A204.1 (cell line): ENCODE measurements around the gene ZNF362.
A peak's percentile ranks its signal among the peaks of the same experiment; 100 is the strongest.
"Not testable (repeated sequence)": the region's sequence is repeated elsewhere in the genome, so short reads cannot be mapped to it uniquely, and the experiment has no call there.

Experiments
- FAIRE-seq: peaks from 2 replicates; lab custom pipeline; 2012; peaks lifted over from hg19 to GRCh38; lab: Jason Lieb, UNC

The ZNF362 gene

DNA sequence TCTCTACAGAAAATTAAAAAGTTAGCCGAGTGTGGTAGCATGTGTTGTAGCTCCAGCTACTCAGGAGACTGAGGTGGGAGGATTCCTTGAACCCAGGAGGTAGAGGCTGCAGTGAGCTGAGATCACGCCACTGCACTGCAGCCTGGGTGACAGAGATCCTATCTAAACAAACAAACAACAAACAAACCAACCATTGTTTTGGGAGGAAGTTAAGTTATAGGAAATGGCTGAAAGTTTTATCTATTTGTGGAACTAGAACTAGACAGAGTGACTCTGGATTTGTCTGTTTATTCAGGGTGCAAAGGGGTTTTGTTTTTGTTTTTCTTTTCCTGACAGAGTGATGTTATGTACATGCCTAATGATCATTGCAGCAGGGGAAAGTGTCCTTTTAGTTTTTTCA is 31.0 kb downstream of the ZNF362 start:
- FAIRE-seq = no peak

DNA sequence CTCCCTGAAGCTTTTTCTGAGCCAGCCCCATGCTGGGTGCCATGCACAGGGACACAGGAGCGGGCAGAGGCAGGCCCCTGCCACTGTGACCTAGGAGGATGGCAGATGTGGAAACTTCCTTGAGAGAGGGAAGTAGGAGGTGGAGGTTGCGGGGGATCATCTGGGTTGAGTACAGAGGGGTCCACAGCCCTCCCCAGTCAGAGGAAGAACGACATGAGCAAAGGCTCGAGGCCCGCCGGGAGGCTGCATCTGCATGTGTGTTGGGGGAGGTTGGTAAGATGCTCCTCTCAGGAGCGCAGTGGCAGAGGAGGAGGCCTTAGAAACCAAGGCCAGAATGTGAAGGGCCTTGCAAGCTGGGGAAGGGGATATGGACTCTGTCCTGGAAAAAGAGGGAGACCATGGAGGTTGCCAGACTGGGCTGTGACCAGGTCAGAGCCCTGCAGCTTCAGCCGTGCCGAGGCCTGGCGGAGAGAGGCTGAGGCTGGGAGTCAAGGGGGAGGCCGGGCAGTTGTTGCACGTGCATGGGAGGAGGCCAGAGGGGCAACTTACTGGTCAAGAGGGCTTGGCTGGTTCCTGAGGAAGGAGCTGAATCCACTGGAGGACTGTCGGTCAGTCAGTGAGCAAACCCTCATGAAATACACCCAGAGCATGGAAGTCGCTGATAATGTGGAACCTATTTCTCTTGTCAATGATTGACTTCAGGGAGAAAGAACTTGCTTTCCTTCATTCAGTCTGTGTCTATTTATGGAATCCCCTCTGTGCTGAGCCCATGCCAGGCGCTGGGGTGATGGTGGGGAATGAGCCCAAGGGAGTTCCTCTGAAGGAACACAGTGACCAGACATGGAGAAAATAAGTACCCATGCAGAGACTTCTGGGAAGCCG is 32.9 kb downstream of the ZNF362 start:
- FAIRE-seq = no peak

DNA sequence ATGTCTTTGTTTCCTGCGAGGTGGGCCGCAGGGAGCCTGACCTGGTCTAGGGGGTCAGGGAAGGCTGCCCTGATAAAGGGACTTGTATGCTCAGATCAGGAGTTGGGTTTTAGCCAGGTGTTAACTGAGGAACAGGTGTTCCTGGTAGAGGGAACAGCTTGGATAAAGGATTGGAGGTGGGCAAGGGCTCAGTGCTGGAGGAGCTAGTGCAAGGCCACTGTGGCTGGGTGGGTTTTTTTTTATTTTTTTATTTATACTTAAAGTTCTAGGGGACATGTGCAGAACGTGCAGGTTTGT is 33.5 kb downstream of the ZNF362 start:
- FAIRE-seq = no peak

DNA sequence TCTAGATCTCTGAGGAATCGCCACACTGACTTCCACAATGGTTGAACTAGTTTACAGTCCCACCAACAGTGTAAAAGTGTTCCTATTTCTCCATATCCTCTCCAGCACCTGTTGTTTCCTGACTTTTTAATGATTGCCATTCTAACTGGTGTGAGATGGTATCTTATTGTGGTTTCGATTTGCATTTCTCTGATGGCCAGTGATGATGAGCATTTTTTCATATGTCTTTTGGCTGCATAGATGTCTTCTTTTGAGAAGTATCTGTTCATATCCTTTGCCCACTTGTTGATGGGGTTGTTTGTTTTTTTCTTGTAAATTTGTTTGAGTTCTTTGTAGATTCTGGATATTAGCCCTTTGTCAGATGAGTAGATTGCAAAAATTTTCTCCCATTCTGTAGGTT is 34.3 kb downstream of the ZNF362 start:
- FAIRE-seq = not testable (repeated sequence)

DNA sequence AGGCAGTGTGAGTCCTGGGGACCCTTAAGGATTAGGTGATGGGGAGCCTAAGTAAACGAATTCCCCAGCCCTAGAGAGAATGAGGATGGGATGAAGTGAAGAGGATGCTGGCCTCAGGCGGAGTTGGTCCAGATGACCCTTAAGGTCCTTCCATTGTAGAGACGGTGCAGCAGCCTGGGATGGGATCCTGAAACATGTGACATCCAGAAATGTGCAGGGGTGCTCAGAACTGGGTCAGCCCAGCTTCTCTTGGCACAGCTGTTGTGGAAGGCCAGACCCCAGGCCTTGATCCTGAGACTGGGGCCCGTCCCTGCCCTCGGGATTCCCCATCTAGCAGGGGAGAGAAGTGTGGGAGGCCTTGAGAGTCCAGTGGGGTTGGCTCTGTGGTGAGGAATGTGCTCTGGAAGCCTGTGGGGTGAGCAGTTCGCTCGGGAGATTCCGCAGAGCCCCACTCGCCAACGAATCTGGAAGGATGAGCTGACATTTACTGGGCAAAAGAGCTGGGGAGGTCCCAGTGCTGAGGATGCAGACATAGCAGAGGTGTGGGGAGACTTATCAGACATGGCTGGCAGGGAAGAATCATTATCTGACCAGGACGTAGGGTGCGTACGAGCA is 36.5 kb downstream of the ZNF362 start:
- FAIRE-seq = no peak

DNA sequence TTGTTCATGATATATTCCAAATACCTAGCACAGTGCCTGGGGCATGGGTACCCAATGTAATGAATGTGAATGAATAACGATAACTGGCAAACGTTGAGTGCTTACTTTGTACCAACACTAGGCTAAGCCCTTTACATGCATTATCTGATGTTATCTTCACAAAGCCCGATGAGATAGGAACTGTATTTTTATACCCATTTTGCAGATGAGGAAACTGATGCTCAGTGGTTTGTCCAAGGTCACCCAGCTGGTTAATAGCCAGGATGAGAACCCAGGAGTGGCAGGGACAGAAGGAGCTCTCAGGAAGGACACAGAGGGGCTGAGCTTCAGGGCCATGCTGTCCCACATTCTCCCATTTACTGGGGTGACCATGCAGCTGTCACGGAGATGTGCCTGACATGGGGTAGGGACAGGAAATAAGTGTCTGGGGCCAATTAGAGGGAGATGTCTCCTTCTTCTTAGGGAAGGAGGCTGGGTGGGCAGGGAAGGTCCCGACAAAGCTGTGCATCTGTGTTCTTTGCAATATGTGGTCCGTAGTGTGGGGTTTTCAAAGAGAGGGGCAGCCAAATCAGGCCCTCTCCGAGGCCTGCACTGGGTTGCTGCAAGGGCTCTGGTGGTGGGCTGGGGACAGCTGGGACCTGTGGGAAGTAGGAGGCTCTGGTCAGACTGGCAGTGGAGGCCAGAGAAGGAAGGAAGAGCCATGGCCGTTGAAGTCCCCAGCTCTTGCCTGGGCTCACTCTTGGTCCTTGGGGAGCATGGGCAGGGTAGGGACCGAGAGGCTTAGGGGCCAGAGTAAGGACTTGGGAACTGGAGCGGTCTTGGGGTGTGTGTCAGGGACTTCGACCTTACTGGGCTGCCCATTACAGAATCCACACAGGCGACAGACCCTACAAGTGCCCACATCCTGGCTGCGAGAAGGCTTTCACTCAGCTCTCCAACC is 38.0 kb downstream of the ZNF362 start:
- no peak for FAIRE-seq

DNA sequence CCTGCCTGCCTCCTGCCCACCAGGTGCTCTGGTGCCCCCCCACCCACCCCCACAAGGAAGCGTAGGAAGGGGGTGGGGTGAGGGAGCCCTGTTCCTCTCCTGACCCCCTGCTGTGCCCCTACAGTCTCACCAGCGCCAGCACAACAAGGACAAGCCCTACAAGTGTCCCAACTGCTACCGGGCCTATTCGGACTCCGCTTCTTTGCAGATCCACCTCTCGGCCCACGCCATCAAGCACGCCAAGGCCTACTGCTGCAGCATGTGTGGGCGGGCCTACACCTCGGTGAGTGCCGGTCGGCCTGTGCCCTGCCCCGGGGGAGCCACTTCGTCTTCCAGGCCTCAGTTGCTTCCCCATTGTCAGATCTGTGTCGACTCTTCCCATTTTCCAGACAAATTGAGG is 38.7 kb downstream of the ZNF362 start:
- no peak for FAIRE-seq

DNA sequence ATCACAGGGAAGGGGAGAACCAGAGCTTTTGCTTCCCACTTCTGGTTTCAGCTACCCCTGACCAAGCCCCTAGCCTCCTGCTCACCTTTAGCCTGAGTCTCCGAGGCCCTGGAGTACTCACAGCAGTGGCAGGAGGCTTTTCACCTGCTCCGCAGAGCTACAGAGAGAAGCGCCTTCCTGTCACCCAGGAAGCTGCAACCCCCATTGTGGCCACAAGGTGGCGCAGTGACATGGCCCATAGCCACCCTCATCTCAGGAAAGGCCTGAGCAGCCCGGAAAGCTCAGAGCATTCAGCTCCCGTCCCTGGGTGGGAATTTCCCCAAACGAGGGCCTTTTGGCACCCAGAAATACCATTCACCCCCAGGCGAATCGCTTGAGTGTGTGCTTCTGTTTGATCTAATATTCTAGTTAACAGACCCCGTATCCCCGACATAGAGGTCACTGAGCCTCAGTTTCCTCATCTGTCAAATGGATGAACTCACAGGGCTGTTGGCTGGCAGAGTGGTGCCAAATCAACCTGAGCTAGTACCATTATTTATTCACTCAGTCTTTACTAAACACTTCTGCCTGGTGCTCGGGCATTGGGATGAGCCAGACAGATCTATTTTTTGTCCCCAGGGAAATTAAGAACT is 39.3 kb downstream of the ZNF362 start:
- peak; percentile 46 for FAIRE-seq

DNA sequence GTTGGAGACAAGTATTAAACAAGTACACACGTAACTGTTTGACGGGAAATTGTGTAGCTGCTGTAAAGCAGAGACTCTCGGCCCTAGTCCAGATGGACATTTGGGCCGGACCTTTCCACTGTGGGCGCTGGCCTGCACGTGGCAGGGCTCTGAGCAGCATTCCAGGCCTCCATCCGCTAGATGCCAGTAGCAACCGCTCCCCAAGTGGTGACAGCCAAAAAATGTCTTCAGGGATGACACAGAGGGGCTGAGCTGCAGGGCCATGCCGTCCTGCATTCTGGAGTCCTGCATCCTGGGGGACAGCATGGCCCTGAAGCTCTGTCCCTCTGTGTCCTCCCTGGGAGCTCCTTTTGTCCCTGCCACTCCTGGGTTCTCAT is 39.8 kb downstream of the ZNF362 start:
- FAIRE-seq = no peak

DNA sequence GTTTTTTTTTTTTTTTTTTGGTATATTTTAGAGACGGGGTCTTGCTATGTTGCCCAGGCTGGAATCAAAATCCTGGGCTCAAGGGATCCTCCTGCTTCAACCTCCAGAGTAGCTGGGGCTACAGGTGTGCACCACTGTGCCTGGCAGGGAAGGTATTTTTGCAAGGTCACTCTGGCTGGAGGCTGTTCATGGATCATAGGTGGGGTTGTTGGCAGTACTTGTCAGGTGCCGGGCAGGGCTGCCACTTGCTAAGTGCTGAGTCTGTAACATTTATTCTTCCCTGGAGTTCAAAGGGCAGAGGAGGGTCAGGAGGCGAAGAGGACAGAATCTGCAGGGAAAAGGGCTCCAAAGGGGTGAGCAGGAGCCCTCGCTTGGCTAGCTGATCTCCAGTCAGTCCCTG is 40.5 kb downstream of the ZNF362 start:
- FAIRE-seq = no peak

DNA sequence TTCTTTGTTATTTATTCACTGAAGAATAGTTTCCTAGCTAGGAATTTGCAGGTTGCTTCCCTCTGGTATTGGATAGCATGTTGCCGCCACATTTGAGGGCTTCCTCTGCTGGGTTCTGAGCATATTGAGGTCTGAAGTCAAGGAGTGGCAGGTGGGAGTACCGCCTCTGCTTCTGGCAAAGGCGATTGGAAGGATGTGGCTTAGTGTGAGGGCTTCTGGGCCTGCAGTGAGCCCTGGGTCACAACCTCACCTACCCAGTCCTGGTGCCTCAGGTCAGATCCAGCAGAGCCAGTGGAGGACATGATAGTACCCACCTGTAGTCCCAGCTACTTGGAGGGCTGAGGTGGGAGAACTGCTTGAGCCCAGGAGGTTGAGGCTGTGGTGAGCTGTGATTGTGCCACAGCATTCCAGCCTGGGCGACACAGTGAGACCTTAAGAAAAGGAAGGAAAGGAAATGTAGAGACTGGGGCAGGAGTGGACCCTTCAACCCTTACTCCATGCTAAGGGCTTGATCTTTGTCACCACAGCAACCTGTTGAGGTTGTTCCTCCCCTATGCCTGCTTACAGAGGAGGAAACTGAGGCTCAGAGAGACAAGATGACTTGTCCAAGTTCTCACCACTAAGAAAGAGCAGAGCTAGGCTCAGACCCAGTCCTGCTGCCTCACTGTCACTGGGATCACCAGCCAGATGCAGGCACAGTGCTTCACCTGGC is 41.8 kb downstream of the ZNF362 start:
- no peak for FAIRE-seq

DNA sequence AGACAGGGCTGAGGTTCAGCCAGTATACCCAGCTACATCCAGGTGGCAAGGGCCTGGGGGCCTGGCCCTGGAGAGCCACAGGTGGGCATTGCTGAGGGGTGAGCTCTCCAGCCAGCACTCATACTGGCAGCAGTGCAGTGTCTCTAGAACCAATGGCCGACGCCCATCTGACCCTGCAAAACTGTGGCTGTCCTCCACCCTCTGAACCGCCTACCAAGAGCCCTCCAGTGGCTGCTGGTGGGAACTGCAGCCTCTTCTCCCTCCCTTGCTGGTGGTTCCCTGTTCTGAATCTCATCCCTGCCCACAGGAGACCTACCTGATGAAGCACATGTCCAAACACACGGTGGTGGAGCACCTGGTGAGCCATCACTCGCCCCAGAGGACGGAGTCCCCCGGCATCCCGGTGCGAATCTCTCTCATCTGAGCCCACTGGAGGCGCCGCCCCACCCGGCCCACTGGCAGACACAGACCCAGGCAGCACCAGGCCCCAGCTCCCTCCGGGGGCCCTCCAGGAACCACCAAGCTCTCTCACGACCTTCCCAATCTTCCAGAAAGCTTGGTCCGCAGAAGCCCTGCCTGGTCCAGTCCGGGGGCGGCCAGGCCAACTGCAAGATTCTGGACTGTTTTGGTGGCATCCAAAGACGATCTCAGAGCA is 42.5 kb downstream of the ZNF362 start:
- no peak for FAIRE-seq

DNA sequence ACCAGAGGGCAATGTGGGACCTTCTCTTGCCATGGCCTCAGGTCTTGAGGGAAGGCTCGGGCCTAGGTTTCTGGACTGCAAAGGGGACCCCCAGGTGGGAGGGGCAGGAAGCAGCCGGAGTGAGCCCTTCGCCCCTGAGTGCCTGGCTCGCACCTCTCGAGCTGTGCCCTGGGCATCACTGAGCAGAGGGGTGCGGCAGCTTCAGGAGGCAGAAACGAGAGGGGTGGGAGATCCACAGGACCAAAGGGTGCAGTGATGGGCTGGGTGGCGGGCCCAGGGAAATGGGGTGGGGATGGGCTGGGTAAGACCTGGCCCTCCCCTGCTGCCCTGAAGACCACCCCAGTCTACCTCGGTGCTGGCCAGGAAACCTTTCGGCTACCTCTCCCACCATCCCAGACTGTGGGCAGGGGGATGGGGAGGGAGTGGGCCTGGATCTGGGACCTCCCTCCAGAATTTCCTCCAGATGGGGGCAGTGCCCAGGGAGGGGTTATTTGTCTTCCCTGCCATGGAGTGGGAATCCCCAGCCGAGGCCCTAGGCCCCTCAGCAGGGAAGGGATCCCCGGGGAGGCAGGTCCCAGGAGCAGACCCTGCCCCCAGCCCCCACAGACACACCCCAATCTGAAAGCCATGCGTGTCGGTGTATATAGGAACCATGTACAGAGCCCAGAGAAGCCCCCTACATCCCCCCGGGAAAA is 43.3 kb downstream of the ZNF362 start:
- FAIRE-seq = no peak

DNA sequence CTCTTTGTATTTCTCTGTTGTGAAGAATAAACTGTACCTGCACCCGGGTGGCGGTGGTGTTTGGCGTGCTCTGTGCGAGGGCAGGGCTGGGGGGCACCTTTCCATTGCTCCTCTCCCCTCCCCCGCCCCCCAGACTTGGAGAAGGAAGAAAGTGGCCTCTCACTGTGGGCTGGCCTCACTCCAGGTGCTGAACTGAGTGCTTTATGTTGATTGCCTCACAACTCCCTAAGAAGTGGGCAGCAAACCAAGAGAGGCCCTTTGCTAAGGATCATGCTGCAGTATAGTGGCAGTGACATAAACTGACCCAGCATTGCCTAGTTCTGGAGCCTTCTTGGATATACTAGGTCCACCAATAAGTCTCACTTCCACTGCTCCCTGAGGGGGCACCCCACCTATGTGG is 44.4 kb downstream of the ZNF362 start:
- FAIRE-seq = no peak

DNA sequence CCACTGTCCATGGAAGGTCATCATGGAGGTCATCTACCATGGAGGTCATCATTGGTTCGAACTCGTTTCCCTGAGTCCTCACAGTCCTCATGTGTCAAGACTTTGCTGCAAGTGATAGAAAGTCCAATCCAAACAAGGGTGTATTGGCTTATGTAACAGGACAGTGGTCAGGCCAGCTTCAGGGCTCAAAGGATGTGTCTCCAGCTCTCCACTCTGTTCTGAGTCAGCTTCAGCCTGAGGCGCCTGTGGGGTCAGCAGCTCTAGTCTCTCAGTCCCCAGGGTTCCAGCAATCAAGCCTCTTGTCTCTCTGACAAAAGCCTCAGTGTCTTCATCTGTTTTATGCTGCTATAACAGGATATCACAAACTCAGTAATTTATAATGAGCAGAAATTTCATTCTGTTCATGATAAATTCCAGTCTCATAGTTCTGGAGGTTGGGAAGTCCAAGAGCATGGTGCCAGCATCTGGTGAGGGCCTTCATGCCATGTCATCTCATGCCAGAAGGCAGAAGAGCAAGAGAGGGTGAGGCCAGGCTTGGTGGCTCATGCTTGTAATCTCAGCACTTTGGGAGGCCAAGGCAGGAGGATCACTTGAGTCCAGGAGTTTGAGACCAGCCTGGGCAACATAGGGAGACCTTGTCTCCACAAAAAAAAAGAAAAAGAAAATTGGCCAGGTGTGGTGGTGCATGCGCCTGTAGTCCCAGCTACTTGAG is 45.1 kb downstream of the ZNF362 start:
- FAIRE-seq = no peak

DNA sequence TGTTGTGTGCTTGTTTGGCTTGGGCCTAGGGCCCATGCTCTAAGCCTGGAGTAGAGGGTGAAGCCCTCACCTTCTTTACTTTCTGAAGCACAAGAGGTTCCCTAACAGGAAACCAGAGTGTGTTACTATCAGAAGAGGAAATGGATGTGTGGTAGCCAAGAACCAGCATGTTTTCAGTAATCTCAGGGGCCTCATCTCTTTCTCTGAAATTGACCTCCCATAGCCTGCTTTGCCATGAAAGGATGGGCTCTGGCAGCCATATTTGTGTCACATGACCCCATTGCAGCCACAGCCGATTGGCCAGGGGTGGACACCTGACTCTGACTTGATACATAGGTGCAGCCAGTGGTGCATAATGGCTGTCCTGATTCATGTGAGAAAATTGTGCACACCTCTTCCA is 46.0 kb downstream of the ZNF362 start:
- FAIRE-seq = no peak

DNA sequence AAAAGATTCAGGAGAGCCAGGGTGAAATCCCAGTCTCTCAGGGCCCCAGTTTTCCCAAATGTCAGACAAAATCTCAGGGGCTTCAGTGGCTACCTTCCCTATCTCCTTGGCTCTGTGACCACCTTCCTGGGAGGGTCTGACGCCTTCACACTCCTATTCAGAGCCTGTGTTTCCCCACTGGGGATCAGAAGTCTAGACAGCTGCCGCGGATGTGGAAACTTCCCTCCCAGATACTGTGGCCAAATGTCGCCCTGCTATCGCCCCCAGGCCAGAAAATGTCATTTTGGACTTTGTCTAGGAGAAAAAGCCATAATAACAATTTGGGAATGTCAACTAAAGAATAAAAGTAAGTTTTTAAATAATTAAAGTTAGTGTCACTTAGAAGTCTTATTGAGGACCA is 48.7 kb downstream of the ZNF362 start:
- no peak for FAIRE-seq

DNA sequence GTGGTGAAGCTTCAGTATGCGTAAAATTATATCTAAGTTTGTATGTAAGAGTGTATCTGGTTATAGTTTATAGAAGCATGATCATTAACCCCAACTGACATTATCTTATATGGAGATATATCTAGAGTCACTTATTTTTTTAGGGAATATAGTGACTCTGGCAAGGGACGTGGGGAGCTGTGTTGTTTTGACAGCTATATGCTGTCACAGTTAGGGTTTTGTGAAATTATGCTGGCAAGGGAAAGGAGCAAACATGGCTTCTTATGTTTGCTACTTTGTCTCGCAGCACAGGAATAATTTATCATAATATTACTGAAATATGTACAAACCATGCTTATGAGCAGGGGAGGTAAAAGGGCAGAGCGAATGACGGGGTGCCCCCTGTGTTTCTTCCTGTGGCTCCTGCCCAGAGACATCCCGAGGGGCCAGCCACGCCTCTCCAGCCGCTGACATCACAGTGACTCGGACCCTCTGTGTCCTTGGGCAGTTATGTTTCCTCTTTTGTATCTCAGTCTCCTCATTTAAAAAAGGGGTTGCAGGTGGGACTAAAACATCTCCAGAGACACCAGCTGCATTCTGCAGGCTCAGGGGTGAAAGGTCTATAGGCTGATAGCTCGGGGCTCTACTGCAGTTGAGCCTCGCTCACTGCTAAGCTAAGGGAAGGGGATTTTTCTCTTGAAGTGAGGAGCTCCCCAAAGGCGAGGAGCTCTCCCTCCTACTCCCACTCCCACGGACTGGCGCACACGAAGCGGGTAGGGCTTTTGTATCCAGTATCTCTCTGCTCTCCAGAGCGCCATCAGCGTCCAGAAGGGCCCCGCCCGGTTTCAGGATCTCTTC is 49.7 kb downstream of the ZNF362 start:
- no peak for FAIRE-seq
